SK-N-SH (cell line): ENCODE measurements around the gene ERN1. TPM values are rescaled to one million over a fixed set of nuclear protein-coding genes. Genes with fewer than 3 reads are reported as not detected.
A peak's percentile ranks its signal among the peaks of the same experiment; 100 is the strongest.

ENCODE experiments used
- CTCF ChIA-PET: fragments of 300-600, 350-600 bp; formaldehyde crosslinking; extraction: SDS; loops from one replicate; lab custom pipeline; 2021; lab: Yijun Ruan, JAX
- POLR2A ChIA-PET: fragments of 350-600 bp; sonication (Branson Sonifier 250); formaldehyde crosslinking; extraction: SDS; loops from one replicate; lab custom pipeline; 2020; ENCODE audit warnings: antibody characterized with exemption, inconsistent platforms; lab: Yijun Ruan, JAX
- DNase-seq: peaks from one replicate; pipeline ENCODE4 v3.0.0; 2012
- H2AFZ ChIP-seq: fragments of 200-600 bp; sonication (generic); 2 replicates; pipeline ENCODE4 v1.8.1; 2016; ENCODE audit warnings: antibody characterized with exemption, mild to moderate bottlenecking, low read depth
- H3F3A ChIP-seq: fragments of 200-600 bp; sonication (generic); replicated peaks from 2 replicates; pipeline ENCODE3; 2016; ENCODE audit warnings: antibody characterized with exemption, mild to moderate bottlenecking; ENCODE audit not compliant: insufficient read depth
- H3K27ac ChIP-seq, 2 experiments: fragments of 200-500 bp in 1 of 2; fragments of 200-600 bp in 1 of 2; sonication (Bioruptor generic) in 1 of 2; sonication (generic), shearing (Covaris generic) in 1 of 2; 2 replicates each; pipeline versions ENCODE4 v1.5.1 to v1.6.1; 2014 to 2016; ENCODE audit warnings: low read depth in 2 of 2, inconsistent platforms in 1 of 2, low read length in 1 of 2, mild to moderate bottlenecking in 1 of 2, mixed read lengths in 1 of 2
- H3K27me3 ChIP-seq: fragments of 200-600 bp; sonication (generic), shearing (Covaris generic); 2 replicates; pipeline ENCODE4 v1.6.1; 2016; ENCODE audit warnings: mixed run types; ENCODE audit not compliant: insufficient read depth
- H3K36me3 ChIP-seq, 2 experiments: fragments of 200-500 bp in 1 of 2; fragments of 200-600 bp in 1 of 2; sonication (Bioruptor generic) in 1 of 2; sonication (generic) in 1 of 2; replicated peaks in 1 of 2; 2 replicates each; pipeline versions ENCODE3 to v1.5.1; 2014 to 2016; ENCODE audit warnings: low read length in 1 of 2, mild to moderate bottlenecking in 1 of 2; ENCODE audit not compliant: insufficient read depth in 2 of 2, control insufficient read depth in 1 of 2
- H3K4me1 ChIP-seq, 2 experiments: fragments of 200-500 bp in 1 of 2; fragments of 200-600 bp in 1 of 2; sonication (Bioruptor generic) in 1 of 2; sonication (generic), shearing (Covaris generic) in 1 of 2; 2 replicates each; pipeline versions ENCODE4 v1.5.1 to v1.6.1; 2014 to 2016; ENCODE audit warnings: low read depth in 1 of 2, low read length in 1 of 2, mixed run types in 1 of 2; ENCODE audit not compliant: insufficient read depth in 2 of 2, control insufficient read depth in 1 of 2
- H3K4me2 ChIP-seq: fragments of 200-600 bp; sonication (generic), shearing (Covaris generic); 2 replicates; pipeline ENCODE4 v1.6.1; 2017; ENCODE audit warnings: mixed run types
- H3K4me3 ChIP-seq, 2 experiments: fragments of 200-500 bp in 1 of 2; fragments of 200-600 bp in 1 of 2; sonication (Bioruptor generic) in 1 of 2; sonication (generic), shearing (Covaris generic) in 1 of 2; 2 replicates each; pipeline versions ENCODE4 v1.5.1 to v1.8.1; 2014 to 2016; ENCODE audit warnings: low read depth in 2 of 2, inconsistent platforms in 1 of 2, low read length in 1 of 2, mild to moderate bottlenecking in 1 of 2, mixed read lengths in 1 of 2, moderate library complexity in 1 of 2
- H3K79me2 ChIP-seq: fragments of 200-600 bp; sonication (generic); 2 replicates; pipeline ENCODE4 v1.8.1; 2017; ENCODE audit warnings: mild to moderate bottlenecking; ENCODE audit not compliant: insufficient read depth
- H3K9ac ChIP-seq: fragments of 200-600 bp; sonication (generic); 2 replicates; pipeline ENCODE4 v1.6.1; 2017; ENCODE audit warnings: mixed run types
- H3K9me2 ChIP-seq: fragments of 200-600 bp; sonication (generic); 2 replicates; pipeline ENCODE4 v1.6.1; 2017; ENCODE audit warnings: mixed run types
- H3K9me3 ChIP-seq: fragments of 200-600 bp; sonication (generic); 2 replicates; pipeline ENCODE4 v1.6.1; 2017; ENCODE audit warnings: mixed run types, mild to moderate bottlenecking, moderate library complexity
- H4K20me1 ChIP-seq: fragments of 200-600 bp; sonication (generic); 2 replicates; pipeline ENCODE4 v1.6.1; 2017; ENCODE audit warnings: mild to moderate bottlenecking, mixed run types; ENCODE audit not compliant: insufficient read depth
- CHD2 ChIP-seq: fragments of 150-350 bp; IDR thresholded peaks from 2 replicates; pipeline ENCODE4 v1.6.1; 2018; ENCODE audit warnings: low read length; ENCODE audit not compliant: partially characterized antibody
- ELF1 ChIP-seq: IDR thresholded peaks from 2 replicates; pipeline ENCODE4 v1.4.0; 2012
- EP300 ChIP-seq, 2 experiments: IDR thresholded peaks; 2 replicates each; pipeline versions ENCODE4 v1.4.0 to v1.6.1; 2012; ENCODE audit warnings: borderline replicate concordance in 1 of 2, low read depth in 1 of 2, low read length in 1 of 2
- FOSL2 ChIP-seq: IDR thresholded peaks from 2 replicates; pipeline ENCODE4 v1.4.0; 2012; ENCODE audit warnings: low read depth, mild to moderate bottlenecking, moderate library complexity, borderline replicate concordance
- FOXJ3 ChIP-seq: sonication (generic); formaldehyde crosslinking; IDR thresholded peaks from 2 replicates; pipeline ENCODE4 v1.5.1; 2020; ENCODE audit warnings: mild to moderate bottlenecking, missing genetic modification reagents
- MXI1 ChIP-seq: IDR thresholded peaks from 2 replicates; pipeline ENCODE4 v1.6.1; 2012; ENCODE audit warnings: mild to moderate bottlenecking, low read depth, low read length, improper control_type of control experiment
- RAD21 ChIP-seq: IDR thresholded peaks from 2 replicates; pipeline ENCODE4 v1.6.1; 2012; ENCODE audit warnings: mild to moderate bottlenecking, low read length
- RCOR1 ChIP-seq: fragments of 150-350 bp; IDR thresholded peaks from 2 replicates; pipeline ENCODE4 v1.6.1; 2017; ENCODE audit warnings: antibody characterized with exemption, low read length
- RFX5 ChIP-seq: IDR thresholded peaks from 2 replicates; pipeline ENCODE4 v1.6.1; 2012; ENCODE audit warnings: mild to moderate bottlenecking, improper control_type of control experiment, low read length
- SIN3A ChIP-seq: IDR thresholded peaks from 2 replicates; pipeline ENCODE4 v1.6.1; 2012; ENCODE audit warnings: low read depth, mild to moderate bottlenecking, low read length, moderate library complexity, borderline replicate concordance
- SMC3 ChIP-seq: IDR thresholded peaks from 2 replicates; pipeline ENCODE4 v1.6.1; 2012; ENCODE audit warnings: low read depth, low read length, improper control_type of control experiment
- TAF1 ChIP-seq: IDR thresholded peaks from 2 replicates; pipeline ENCODE4 v1.6.1; 2012; ENCODE audit warnings: low read depth, mild to moderate bottlenecking, low read length, moderate library complexity, borderline replicate concordance
- TEAD4 ChIP-seq: IDR thresholded peaks from 2 replicates; pipeline ENCODE4 v1.4.0; 2012; ENCODE audit warnings: mild to moderate bottlenecking, borderline replicate concordance; ENCODE audit not compliant: insufficient read depth
- USF1 ChIP-seq: IDR thresholded peaks from 2 replicates; pipeline ENCODE4 v1.4.0; 2012; ENCODE audit warnings: low read depth, borderline replicate concordance
- WGBS: methylation state at CpG from one replicate; pipeline ENCODE4 v1.1.6; 2017; ENCODE audit warnings: low lambda C conversion rate; 5-methylcytosine and 5-hydroxymethylcytosine counted together
- polyA plus RNA-seq, 3 experiments: library from polyadenylated mRNA; depleted of rRNA; stranded (reverse); fragments of >200 nt; gene quantifications; 2 replicates each; pipeline ENCODE4 v1.2.3, GENCODE V29; 2012
- TF ChIP-seq, protein P1 (sequence below): IDR thresholded peaks from 2 replicates; pipeline ENCODE4 v1.4.0; 2012; ENCODE audit warnings: low read depth, borderline replicate concordance
- TF ChIP-seq, protein P2 (sequence below): IDR thresholded peaks from 2 replicates; pipeline ENCODE4 v1.6.1; 2012; ENCODE audit warnings: mild to moderate bottlenecking, low read depth, low read length, moderate library complexity
- TF ChIP-seq, protein P3 (sequence below): fragments of 150-350 bp; IDR thresholded peaks from 2 replicates; pipeline ENCODE4 v1.6.1; 2016; ENCODE audit warnings: mild to moderate bottlenecking, low read depth, low read length

ERN1 gene
- polyA plus RNA-seq, 1 of the 3 experiments (the other 2 are of a cell fraction) = 7.3 TPM

GRCh38 chr17:64128787-64129514, 993 bp downstream of the ERN1 start:
- WGBS = 30% methylated on average over 15 of the region's 15 CpGs
- Histone ChIP-seq H3K36me3 (no peaks in the 10 kb centered on the region), H3K4me1 (peaks cover 13 to 18% of the 10 kb centered on the region in 2 experiments; a peak in 3 of 4 replicates), H4K20me1 (no peaks in the 10 kb centered on the region), H3K9me3 (no peaks in the 10 kb centered on the region), H3K79me2 (peaks cover 48% of the 10 kb centered on the region), H3K4me3 (peak overlapping the region; percentile 72 to 82), H3K9ac (peak overlapping the region; percentile 81), H3K27me3 (no peaks in the 10 kb centered on the region), H3F3A (peaks cover 8% of the 10 kb centered on the region), H3K9me2 (no peaks in the 10 kb centered on the region), H3K4me2 (peak overlapping the region; percentile 95), H3K27ac (peak overlapping the region; percentile 62 to 68), H2AFZ (peak overlapping the region; percentile 77)
- CTCF ChIA-PET = interaction anchor here (1.0 to 29.1 kb wide), 9 partner anchors 8 to 210 kb away, joined by 3 to 810 read pairs (median 47); partner anchors contain the start of genes GH1 and ICAM2
- POLR2A ChIA-PET = interaction anchor here (0.7 to 2.0 kb wide), 7 partner anchors 10 to 285 kb away, joined by 3 to 7 read pairs (median 4); no protein-coding TSS in a partner anchor
- no peak for TF ChIP-seq EP300 (IDR thresholded peaks at IDR 0.05; ENCODE audit: borderline replicate concordance in 1 of 2, low read depth in 1 of 2, low read length in 1 of 2)
- TF ChIP-seq, protein P1, sequence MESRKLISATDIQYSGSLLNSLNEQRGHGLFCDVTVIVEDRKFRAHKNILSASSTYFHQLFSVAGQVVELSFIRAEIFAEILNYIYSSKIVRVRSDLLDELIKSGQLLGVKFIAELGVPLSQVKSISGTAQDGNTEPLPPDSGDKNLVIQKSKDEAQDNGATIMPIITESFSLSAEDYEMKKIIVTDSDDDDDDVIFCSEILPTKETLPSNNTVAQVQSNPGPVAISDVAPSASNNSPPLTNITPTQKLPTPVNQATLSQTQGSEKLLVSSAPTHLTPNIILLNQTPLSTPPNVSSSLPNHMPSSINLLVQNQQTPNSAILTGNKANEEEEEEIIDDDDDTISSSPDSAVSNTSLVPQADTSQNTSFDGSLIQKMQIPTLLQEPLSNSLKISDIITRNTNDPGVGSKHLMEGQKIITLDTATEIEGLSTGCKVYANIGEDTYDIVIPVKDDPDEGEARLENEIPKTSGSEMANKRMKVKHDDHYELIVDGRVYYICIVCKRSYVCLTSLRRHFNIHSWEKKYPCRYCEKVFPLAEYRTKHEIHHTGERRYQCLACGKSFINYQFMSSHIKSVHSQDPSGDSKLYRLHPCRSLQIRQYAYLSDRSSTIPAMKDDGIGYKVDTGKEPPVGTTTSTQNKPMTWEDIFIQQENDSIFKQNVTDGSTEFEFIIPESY = no peak
- TF ChIP-seq FOXJ3 (CRISPR knock-in tag) = no peak
- TF ChIP-seq SMC3 = no peak
- no peak; the same call in 1 of the 2 replicates for TF ChIP-seq TAF1
- TF ChIP-seq, protein P2, sequence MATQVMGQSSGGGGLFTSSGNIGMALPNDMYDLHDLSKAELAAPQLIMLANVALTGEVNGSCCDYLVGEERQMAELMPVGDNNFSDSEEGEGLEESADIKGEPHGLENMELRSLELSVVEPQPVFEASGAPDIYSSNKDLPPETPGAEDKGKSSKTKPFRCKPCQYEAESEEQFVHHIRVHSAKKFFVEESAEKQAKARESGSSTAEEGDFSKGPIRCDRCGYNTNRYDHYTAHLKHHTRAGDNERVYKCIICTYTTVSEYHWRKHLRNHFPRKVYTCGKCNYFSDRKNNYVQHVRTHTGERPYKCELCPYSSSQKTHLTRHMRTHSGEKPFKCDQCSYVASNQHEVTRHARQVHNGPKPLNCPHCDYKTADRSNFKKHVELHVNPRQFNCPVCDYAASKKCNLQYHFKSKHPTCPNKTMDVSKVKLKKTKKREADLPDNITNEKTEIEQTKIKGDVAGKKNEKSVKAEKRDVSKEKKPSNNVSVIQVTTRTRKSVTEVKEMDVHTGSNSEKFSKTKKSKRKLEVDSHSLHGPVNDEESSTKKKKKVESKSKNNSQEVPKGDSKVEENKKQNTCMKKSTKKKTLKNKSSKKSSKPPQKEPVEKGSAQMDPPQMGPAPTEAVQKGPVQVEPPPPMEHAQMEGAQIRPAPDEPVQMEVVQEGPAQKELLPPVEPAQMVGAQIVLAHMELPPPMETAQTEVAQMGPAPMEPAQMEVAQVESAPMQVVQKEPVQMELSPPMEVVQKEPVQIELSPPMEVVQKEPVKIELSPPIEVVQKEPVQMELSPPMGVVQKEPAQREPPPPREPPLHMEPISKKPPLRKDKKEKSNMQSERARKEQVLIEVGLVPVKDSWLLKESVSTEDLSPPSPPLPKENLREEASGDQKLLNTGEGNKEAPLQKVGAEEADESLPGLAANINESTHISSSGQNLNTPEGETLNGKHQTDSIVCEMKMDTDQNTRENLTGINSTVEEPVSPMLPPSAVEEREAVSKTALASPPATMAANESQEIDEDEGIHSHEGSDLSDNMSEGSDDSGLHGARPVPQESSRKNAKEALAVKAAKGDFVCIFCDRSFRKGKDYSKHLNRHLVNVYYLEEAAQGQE = no peak
- TF ChIP-seq TEAD4 = no peak
- no peak for TF ChIP-seq FOSL2
- TF ChIP-seq, protein P3, sequence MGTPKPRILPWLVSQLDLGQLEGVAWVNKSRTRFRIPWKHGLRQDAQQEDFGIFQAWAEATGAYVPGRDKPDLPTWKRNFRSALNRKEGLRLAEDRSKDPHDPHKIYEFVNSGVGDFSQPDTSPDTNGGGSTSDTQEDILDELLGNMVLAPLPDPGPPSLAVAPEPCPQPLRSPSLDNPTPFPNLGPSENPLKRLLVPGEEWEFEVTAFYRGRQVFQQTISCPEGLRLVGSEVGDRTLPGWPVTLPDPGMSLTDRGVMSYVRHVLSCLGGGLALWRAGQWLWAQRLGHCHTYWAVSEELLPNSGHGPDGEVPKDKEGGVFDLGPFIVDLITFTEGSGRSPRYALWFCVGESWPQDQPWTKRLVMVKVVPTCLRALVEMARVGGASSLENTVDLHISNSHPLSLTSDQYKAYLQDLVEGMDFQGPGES = no peak
- no peak for TF ChIP-seq ELF1
- no peak for TF ChIP-seq SIN3A
- no peak for TF ChIP-seq CHD2
- no peak for TF ChIP-seq RCOR1
- no peak for TF ChIP-seq RFX5
- TF ChIP-seq MXI1 = no peak
- no peak for TF ChIP-seq USF1
- no peak for TF ChIP-seq RAD21
- DNase-seq = no peak
